HCT116 (cell line): Measurements from ENCODE around the gene ENHO. TPM values are rescaled to one million over a fixed set of nuclear protein-coding genes. Genes with fewer than 3 reads are reported as not detected.

Experiments
- ATAC-seq: fragments of 200-7000 bp; cut with Tn5 transposase; 2 replicates; pipeline ENCODE4 v1.9.1; 2020; ENCODE audit warnings: mild to moderate bottlenecking, moderate library complexity
- BruUV-seq: library from RNA; stranded (reverse); fragments of 400-500 nt; replicated peaks from 2 replicates; lab custom pipeline; 2021; lab: Mats Ljungman, UMichigan
- CTCF ChIA-PET: fragments of 300-600 bp; sonication (Branson Sonifier 250); formaldehyde crosslinking; loops from one replicate; lab custom pipeline; 2021; ENCODE audit warnings: antibody characterized with exemption; lab: Charles Lee
- POLR2A ChIA-PET: fragments of 300-600, 350-600 bp; sonication (Branson Sonifier 250); formaldehyde crosslinking; loops from one replicate; lab custom pipeline; 2021; ENCODE audit warnings: antibody characterized with exemption; lab: Charles Lee
- RAD21 ChIA-PET, 2 experiments: fragments of 300-600 bp; sonication (Branson Sonifier 250); formaldehyde crosslinking; loops; one replicate each; lab custom pipeline; 2023; ENCODE audit warnings: low total read pairs in 2 of 2; ENCODE audit not compliant: uncharacterized antibody in 2 of 2, unreplicated experiment in 2 of 2, low non-redundant PET in 1 of 2; lab: Charles Lee
- DNase-seq: peaks from one replicate; pipeline ENCODE4 v3.0.0-alpha.2; 2010; ENCODE audit warnings: low read depth, low spot score
- H2AFZ ChIP-seq: fragments of 200-600 bp; shearing (Covaris generic), sonication (generic); 2 replicates; pipeline ENCODE4 v1.6.1; 2017; ENCODE audit warnings: low read depth, mixed run types, mixed read lengths, antibody characterized with exemption, low read length; ENCODE audit not compliant: poor library complexity, severe bottlenecking
- H3K27ac ChIP-seq: 2 replicates; pipeline ENCODE4 v1.5.1; 2012; ENCODE audit warnings: low read depth, low read length
- H3K27me3 ChIP-seq: fragments of 200-600 bp; sonication (generic); 2 replicates; pipeline ENCODE4 v1.6.1; 2016; ENCODE audit warnings: mixed run types, low read length, mixed read lengths; ENCODE audit not compliant: insufficient read depth
- H3K36me3 ChIP-seq, 2 experiments: fragments of 200-500 bp in 1 of 2; fragments of 200-600 bp in 1 of 2; sonication (Bioruptor generic) in 1 of 2; sonication (generic) in 1 of 2; 2 replicates each; pipeline versions ENCODE4 v1.5.1 to v1.6.1; 2014 to 2016; ENCODE audit warnings: low read length in 2 of 2, inconsistent platforms in 1 of 2, mixed read lengths in 1 of 2, mixed run types in 1 of 2; ENCODE audit not compliant: insufficient read depth in 2 of 2, control insufficient read depth in 1 of 2
- H3K4me1 ChIP-seq, 2 experiments: fragments of 200-600 bp in 1 of 2; sonication (generic) in 1 of 2; 2 replicates each; pipeline versions ENCODE4 v1.5.1 to v1.6.1; 2012 to 2017; ENCODE audit warnings: low read length in 2 of 2, inconsistent platforms in 1 of 2, mild to moderate bottlenecking in 1 of 2, mixed read lengths in 1 of 2, mixed run types in 1 of 2, moderate library complexity in 1 of 2; ENCODE audit not compliant: insufficient read depth in 2 of 2, control insufficient read depth in 1 of 2
- H3K4me2 ChIP-seq: fragments of 200-600 bp; sonication (generic); 2 replicates; pipeline ENCODE4 v1.6.1; 2017; ENCODE audit warnings: mixed run types, low read length, mixed read lengths
- H3K4me3 ChIP-seq, 2 experiments: fragments of 200-600 bp in 1 of 2; sonication (generic) in 1 of 2; replicated peaks in 1 of 2; 2 replicates each; pipeline ENCODE4 v1.5.1; 2011 to 2016; ENCODE audit warnings: low read length in 2 of 2, control low read depth in 1 of 2, low read depth in 1 of 2, mild to moderate bottlenecking in 1 of 2, mixed read lengths in 1 of 2, mixed run types in 1 of 2
- H3K79me2 ChIP-seq: fragments of 200-600 bp; sonication (generic); 2 replicates; pipeline ENCODE4 v1.6.1; 2017; ENCODE audit warnings: mild to moderate bottlenecking, mixed run types, low read length, moderate library complexity, mixed read lengths; ENCODE audit not compliant: insufficient read depth
- H3K9ac ChIP-seq: fragments of 200-600 bp; sonication (generic); 2 replicates; pipeline ENCODE4 v1.6.1; 2016; ENCODE audit warnings: low read length, mixed read lengths
- H3K9me2 ChIP-seq: fragments of 200-600 bp; sonication (generic), shearing (Covaris generic); 2 replicates; pipeline ENCODE4 v1.6.1; 2017; ENCODE audit warnings: mixed run types, mild to moderate bottlenecking, moderate library complexity; ENCODE audit not compliant: insufficient read depth
- H3K9me3 ChIP-seq, 2 experiments: fragments of 200-500 bp in 1 of 2; fragments of 200-600 bp in 1 of 2; sonication (Bioruptor generic) in 1 of 2; sonication (generic) in 1 of 2; 2 replicates each; pipeline ENCODE4 v1.6.1; 2014 to 2017; ENCODE audit warnings: low read length in 2 of 2, mixed read lengths in 2 of 2, inconsistent platforms in 1 of 2, low read depth in 1 of 2, mild to moderate bottlenecking in 1 of 2, mixed run types in 1 of 2, moderate library complexity in 1 of 2; ENCODE audit not compliant: control insufficient read depth in 1 of 2, insufficient read depth in 1 of 2
- H4K20me1 ChIP-seq: fragments of 200-600 bp; sonication (generic), shearing (Covaris generic); 2 replicates; pipeline ENCODE4 v1.6.1; 2017; ENCODE audit warnings: mixed run types, mild to moderate bottlenecking, moderate library complexity; ENCODE audit not compliant: insufficient read depth
- ATF3 ChIP-seq: IDR thresholded peaks from 2 replicates; pipeline ENCODE4 v1.6.1; 2012
- CBX3 ChIP-seq: IDR thresholded peaks from 2 replicates; pipeline ENCODE4 v1.6.1; 2012; ENCODE audit warnings: low read depth
- CEBPB ChIP-seq: IDR thresholded peaks from 2 replicates; pipeline ENCODE4 v1.6.1; 2012; ENCODE audit warnings: low read depth
- CTCF ChIP-seq, 3 experiments: fragments of 200-600 bp in 1 of 3; sonication (generic) in 1 of 3; IDR thresholded peaks in 2 of 3; conservative IDR thresholded peaks in 1 of 3; 2 replicates each; pipeline ENCODE4 v1.5.1; 2012 to 2017; ENCODE audit warnings: low read depth in 2 of 3, low read length in 2 of 3, antibody characterized with exemption in 1 of 3, borderline replicate concordance in 1 of 3, control low read depth in 1 of 3, mild to moderate bottlenecking in 1 of 3, mixed read lengths in 1 of 3, mixed run types in 1 of 3, moderate library complexity in 1 of 3; ENCODE audit not compliant: insufficient read depth in 1 of 3
- FOSL1 ChIP-seq: IDR thresholded peaks from 2 replicates; pipeline ENCODE4 v1.6.1; 2012; ENCODE audit warnings: low read depth
- JUND ChIP-seq: IDR thresholded peaks from 2 replicates; pipeline ENCODE4 v1.6.1; 2012
- RAD21 ChIP-seq: IDR thresholded peaks from 2 replicates; pipeline ENCODE4 v1.6.1; 2012; ENCODE audit warnings: low read depth, mild to moderate bottlenecking
- SP1 ChIP-seq: IDR thresholded peaks from 2 replicates; pipeline ENCODE4 v1.6.1; 2012; ENCODE audit warnings: low read depth
- TCF7L2 ChIP-seq: IDR thresholded peaks from 2 replicates; pipeline ENCODE4 v1.7.0; 2011; ENCODE audit warnings: borderline replicate concordance, inconsistent platforms; ENCODE audit not compliant: insufficient read depth, insufficient read length; ENCODE audit errors: extremely low read depth
- YY1 ChIP-seq: IDR thresholded peaks from 2 replicates; pipeline ENCODE4 v1.6.1; 2011; ENCODE audit warnings: low read length, low read depth, moderate library complexity, mild to moderate bottlenecking; ENCODE audit not compliant: insufficient replicate concordance; ENCODE audit errors: extremely low read depth
- ZNF274 ChIP-seq: fragments of 200-500 bp; sonication (Bioruptor generic); IDR thresholded peaks from 2 replicates; pipeline ENCODE4 v1.6.1; 2014; ENCODE audit warnings: mild to moderate bottlenecking, low read depth, low read length, inconsistent platforms
- intact Hi-C: fragments of 100-400 bp; cut with micrococcal nuclease; formaldehyde crosslinking; loops from 2 replicates; pipeline ENCODE4 v1.10.0; 2022
- total RNA-seq: library from RNA; stranded (reverse); gene quantifications from one replicate; pipeline ENCODE4 v1.2.1, GENCODE V29; 2021; ENCODE audit not compliant: unreplicated experiment
- TF ChIP-seq, protein P1 (sequence below): IDR thresholded peaks from 2 replicates; pipeline ENCODE4 v1.6.1; 2011; ENCODE audit warnings: mild to moderate bottlenecking, low read length, moderate library complexity; ENCODE audit not compliant: insufficient replicate concordance; ENCODE audit errors: extremely low read depth

ENHO gene
- total RNA-seq, 1 experiment from 2014 or later, result 6.1 TPM

GRCh38 chr9:34513567-34514214 is 9.1 kb downstream of the ENHO start:
- Histone ChIP-seq H3K36me3 (no peaks in the 10 kb centered on the region), H3K9me3 (no peaks in the 10 kb centered on the region), H3K27me3 (no peaks in the 10 kb centered on the region), H3K9ac (no peak overlapping the region), H3K9me2 (no peaks in the 10 kb centered on the region), H2AFZ (no peak overlapping the region)
- CTCF ChIA-PET, result no interaction called here
- peak; percentile 42; the same call in 1 of the 2 replicates for ATAC-seq
- RAD21 ChIA-PET, result no interaction called here
- no TSS peak for BruUV-seq
- no peak for TF ChIP-seq RAD21
- TF ChIP-seq SP1, result no peak
- no peak for TF ChIP-seq CTCF (IDR thresholded peaks at IDR 0.05 in 2 of 3, conservative IDR thresholded peaks at IDR 0.05 in 1 of 3; ENCODE audit: borderline replicate concordance in 1 of 3, insufficient read depth in 1 of 3, low read depth in 2 of 3, low read length in 2 of 3)
- TF ChIP-seq JUND, result no peak
- TF ChIP-seq, protein P1, sequence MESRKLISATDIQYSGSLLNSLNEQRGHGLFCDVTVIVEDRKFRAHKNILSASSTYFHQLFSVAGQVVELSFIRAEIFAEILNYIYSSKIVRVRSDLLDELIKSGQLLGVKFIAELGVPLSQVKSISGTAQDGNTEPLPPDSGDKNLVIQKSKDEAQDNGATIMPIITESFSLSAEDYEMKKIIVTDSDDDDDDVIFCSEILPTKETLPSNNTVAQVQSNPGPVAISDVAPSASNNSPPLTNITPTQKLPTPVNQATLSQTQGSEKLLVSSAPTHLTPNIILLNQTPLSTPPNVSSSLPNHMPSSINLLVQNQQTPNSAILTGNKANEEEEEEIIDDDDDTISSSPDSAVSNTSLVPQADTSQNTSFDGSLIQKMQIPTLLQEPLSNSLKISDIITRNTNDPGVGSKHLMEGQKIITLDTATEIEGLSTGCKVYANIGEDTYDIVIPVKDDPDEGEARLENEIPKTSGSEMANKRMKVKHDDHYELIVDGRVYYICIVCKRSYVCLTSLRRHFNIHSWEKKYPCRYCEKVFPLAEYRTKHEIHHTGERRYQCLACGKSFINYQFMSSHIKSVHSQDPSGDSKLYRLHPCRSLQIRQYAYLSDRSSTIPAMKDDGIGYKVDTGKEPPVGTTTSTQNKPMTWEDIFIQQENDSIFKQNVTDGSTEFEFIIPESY, result no peak
- no peak for TF ChIP-seq ATF3
- no peak for TF ChIP-seq CBX3
- no peak for TF ChIP-seq ZNF274
- no peak for TF ChIP-seq TCF7L2
- no peak for TF ChIP-seq YY1
- no peak for TF ChIP-seq FOSL1
- no peak for TF ChIP-seq CEBPB
- TF ChIP-seq, all 23 proteins: peak for 0
- Histone ChIP-seq H3K4me1 (peaks cover 3 to 5% of the 10 kb centered on the region in 2 experiments; a peak in 2 of 4 replicates), H3K4me2 (no peak overlapping the region), H3K27ac (no peak overlapping the region), H3K4me3 (no peak overlapping the region), H4K20me1 (no peaks in the 10 kb centered on the region), H3K79me2 (no peaks in the 10 kb centered on the region)
- intact Hi-C loops, result no loop called here
- POLR2A ChIA-PET, result no interaction called here
- no peak for DNase-seq
